ENCODE measurements around the gene TEP1. TPM values are rescaled to one million over a fixed set of nuclear protein-coding genes. Genes with fewer than 3 reads are reported as not detected.

Gene TEP1
- total RNA-seq, 1 experiment from 2014 or later, result 18.8 TPM

DNA sequence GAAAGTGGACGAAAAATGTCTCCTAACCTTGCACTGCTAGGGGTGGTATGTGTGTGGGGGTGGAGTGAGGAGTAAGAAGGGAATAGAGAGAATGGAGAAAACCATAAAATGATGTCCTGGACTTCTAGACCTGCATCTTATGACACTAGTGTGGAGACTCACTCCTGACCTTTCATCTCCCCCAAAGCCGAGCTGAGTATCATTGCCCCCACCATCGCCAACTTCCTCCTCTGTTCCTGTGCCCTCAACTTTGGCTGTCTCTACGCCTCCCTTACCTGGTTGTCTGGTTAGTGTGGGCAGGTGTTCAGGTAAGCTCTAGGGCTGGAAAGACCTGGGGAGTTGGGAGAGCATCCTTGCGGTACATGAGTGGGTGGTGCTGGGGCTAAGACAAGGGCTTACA is 27.2 kb upstream of the TEP1 start:
- ChIA-PET POLR2A (no interaction called here), CTCF (no interaction called here)
- H3K4me3 ChIP-seq (ENCODE audit: low read depth, low read length), result no peak overlapping the region
- H3K4me3 Mint-ChIP-seq (ENCODE audit: unreplicated experiment), result no peak overlapping the region
- H3K27me3 Mint-ChIP-seq (ENCODE audit: insufficient read depth, unreplicated experiment), result no peaks in the 10 kb centered on the region
- no peak overlapping the region for H3K27ac Mint-ChIP-seq (ENCODE audit: unreplicated experiment)
- BruUV-seq (replicated peaks), result no TSS peak
- H3K36me3 ChIP-seq (ENCODE audit: control insufficient read depth, insufficient read depth, low read length), result no peaks in the 10 kb centered on the region
- no peaks in the 10 kb centered on the region for H3K9me3 Mint-ChIP-seq (ENCODE audit: unreplicated experiment)
- H3K4me1 Mint-ChIP-seq (ENCODE audit: low read depth, unreplicated experiment), result no peaks in the 10 kb centered on the region
- no peak for DNase-seq
- no peak for TF ChIP-seq CTCF (IDR thresholded peaks at IDR 0.05; ENCODE audit: insufficient read depth in 1 of 2, low read depth in 1 of 2, low read length in 1 of 2, severe bottlenecking in 1 of 2, unreplicated experiment in 1 of 2)
- H3K27me3 ChIP-seq (replicated peaks; ENCODE audit: control insufficient read depth, insufficient read depth, low read length), result no peaks in the 10 kb centered on the region
- peaks cover 7% of the 10 kb centered on the region for H3K36me3 Mint-ChIP-seq (ENCODE audit: insufficient read depth, unreplicated experiment)
- no peaks in the 10 kb centered on the region; the same call in 1 of the 2 replicates for H3K9me3 ChIP-seq
- intact Hi-C loops (cut with micrococcal nuclease; ENCODE audit: unreplicated experiment), result no loop called here
- H3K4me1 ChIP-seq, result peaks cover 15% of the 10 kb centered on the region

DNA sequence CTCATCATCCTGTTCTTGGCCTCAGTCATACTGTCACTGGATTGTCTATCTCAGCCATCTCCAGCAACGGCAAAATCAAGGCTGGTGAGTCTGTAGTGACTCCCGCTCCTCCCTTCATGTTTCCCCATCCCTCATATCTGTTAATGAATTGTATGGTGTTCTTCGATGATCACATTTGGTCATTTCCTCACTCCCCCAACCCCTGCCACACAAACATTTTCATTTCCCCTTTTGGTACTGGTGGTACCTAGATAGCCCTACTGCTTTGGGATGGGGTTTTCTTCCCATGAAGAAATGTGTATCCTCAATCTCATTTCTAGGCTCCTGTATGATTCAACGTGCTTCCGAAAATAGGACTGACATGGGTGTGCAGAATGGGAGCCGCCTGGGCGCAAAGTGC is 25.4 kb upstream of the TEP1 start:
- Mint-ChIP-seq H3K27me3 (ENCODE audit: insufficient read depth, unreplicated experiment) (no peaks in the 10 kb centered on the region), H3K27ac (ENCODE audit: unreplicated experiment) (no peak overlapping the region), H3K4me1 (ENCODE audit: low read depth, unreplicated experiment) (no peaks in the 10 kb centered on the region), H3K36me3 (ENCODE audit: insufficient read depth, unreplicated experiment) (peaks cover 11% of the 10 kb centered on the region), H3K4me3 (ENCODE audit: unreplicated experiment) (no peak overlapping the region), H3K9me3 (ENCODE audit: unreplicated experiment) (no peaks in the 10 kb centered on the region)
- ChIA-PET POLR2A (no interaction called here), CTCF (interaction anchor here (1.0 kb wide), 1 partner anchor 23 kb away, joined by 3 read pairs; no protein-coding TSS in a partner anchor)
- Histone ChIP-seq H3K4me3 (ENCODE audit: low read depth, low read length) (no peak overlapping the region), H3K36me3 (ENCODE audit: control insufficient read depth, insufficient read depth, low read length) (no peaks in the 10 kb centered on the region), H3K27me3 (replicated peaks; ENCODE audit: control insufficient read depth, insufficient read depth, low read length) (no peaks in the 10 kb centered on the region), H3K9me3 (no peaks in the 10 kb centered on the region; the same call in 1 of the 2 replicates), H3K4me1 (peaks cover 6% of the 10 kb centered on the region)
- DNase-seq, result no peak
- no TSS peak for BruUV-seq (replicated peaks)
- intact Hi-C loops (cut with micrococcal nuclease; ENCODE audit: unreplicated experiment), result no loop called here
- TF ChIP-seq CTCF (IDR thresholded peaks at IDR 0.05; ENCODE audit: insufficient read depth in 1 of 2, low read depth in 1 of 2, low read length in 1 of 2, severe bottlenecking in 1 of 2, unreplicated experiment in 1 of 2), result no peak

DNA sequence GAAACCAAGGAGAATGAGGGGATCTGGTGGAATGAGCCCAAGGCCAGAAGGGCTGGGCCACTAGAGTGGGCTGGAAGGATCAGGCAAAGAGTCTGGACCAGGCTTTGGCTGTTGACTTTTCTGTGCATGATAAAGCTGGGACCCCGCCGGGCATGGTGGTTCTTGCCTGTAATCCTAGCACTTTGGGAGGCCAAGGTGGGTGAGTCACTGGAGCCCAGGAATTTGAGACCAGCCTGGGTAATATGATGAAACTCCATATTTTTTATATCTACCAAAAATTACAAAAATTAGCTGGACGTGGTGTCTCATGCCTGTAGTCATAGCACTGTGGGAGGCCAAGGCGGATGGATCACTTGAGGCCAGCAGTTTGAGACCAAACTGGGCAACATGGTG is 23.1 kb upstream of the TEP1 start:
- Histone ChIP-seq H3K27me3 (replicated peaks; ENCODE audit: control insufficient read depth, insufficient read depth, low read length) (no peaks in the 10 kb centered on the region), H3K4me3 (ENCODE audit: low read depth, low read length) (no peak overlapping the region), H3K36me3 (ENCODE audit: control insufficient read depth, insufficient read depth, low read length) (no peaks in the 10 kb centered on the region), H3K4me1 (no peaks in the 10 kb centered on the region), H3K9me3 (no peaks in the 10 kb centered on the region)
- Mint-ChIP-seq H3K9me3 (ENCODE audit: unreplicated experiment) (no peaks in the 10 kb centered on the region), H3K4me3 (ENCODE audit: unreplicated experiment) (no peak overlapping the region), H3K36me3 (ENCODE audit: insufficient read depth, unreplicated experiment) (peaks cover 5% of the 10 kb centered on the region), H3K27ac (ENCODE audit: unreplicated experiment) (no peak overlapping the region), H3K4me1 (ENCODE audit: low read depth, unreplicated experiment) (no peaks in the 10 kb centered on the region), H3K27me3 (ENCODE audit: insufficient read depth, unreplicated experiment) (no peaks in the 10 kb centered on the region)
- DNase-seq, result no peak
- TF ChIP-seq CTCF (IDR thresholded peaks at IDR 0.05; ENCODE audit: insufficient read depth in 1 of 2, low read depth in 1 of 2, low read length in 1 of 2, severe bottlenecking in 1 of 2, unreplicated experiment in 1 of 2), result no peak
- BruUV-seq (replicated peaks), result no TSS peak
- CTCF ChIA-PET, result no interaction called here
- POLR2A ChIA-PET, result no interaction called here
- intact Hi-C loops (cut with micrococcal nuclease; ENCODE audit: unreplicated experiment), result no loop called here
